Gastrocnemius medialis (tissue), 4 donors: ENCODE data around the gene ZFP36L2.

Experiments used
- POLR2A ChIP-seq, 2 donors: fragments of 450-650 bp; IDR thresholded peaks; one replicate each; pipeline ENCODE4 v1.6.1; 2017; ENCODE audit warnings: antibody characterized with exemption in 2 of 2, mild to moderate bottlenecking in 2 of 2, moderate library complexity in 2 of 2
- TF ChIP-seq, protein P1 (sequence below), 5 experiments: fragments of 450-650 bp in 3 of 5; fragments of 200-600 bp in 2 of 5; sonication (generic) in 2 of 5; IDR thresholded peaks in 4 of 5; conservative IDR thresholded peaks in 1 of 5; 1 replicate in 4 of 5; 2 replicates in 1 of 5; pipeline ENCODE4 v1.5.1; 2016 to 2019; ENCODE audit warnings: antibody characterized with exemption in 5 of 5, mild to moderate bottlenecking in 3 of 5, moderate library complexity in 3 of 5

GRCh38 chr2:43230351-43230885 is 4.0 kb upstream of the ZFP36L2 start:
- TF ChIP-seq, protein P1, sequence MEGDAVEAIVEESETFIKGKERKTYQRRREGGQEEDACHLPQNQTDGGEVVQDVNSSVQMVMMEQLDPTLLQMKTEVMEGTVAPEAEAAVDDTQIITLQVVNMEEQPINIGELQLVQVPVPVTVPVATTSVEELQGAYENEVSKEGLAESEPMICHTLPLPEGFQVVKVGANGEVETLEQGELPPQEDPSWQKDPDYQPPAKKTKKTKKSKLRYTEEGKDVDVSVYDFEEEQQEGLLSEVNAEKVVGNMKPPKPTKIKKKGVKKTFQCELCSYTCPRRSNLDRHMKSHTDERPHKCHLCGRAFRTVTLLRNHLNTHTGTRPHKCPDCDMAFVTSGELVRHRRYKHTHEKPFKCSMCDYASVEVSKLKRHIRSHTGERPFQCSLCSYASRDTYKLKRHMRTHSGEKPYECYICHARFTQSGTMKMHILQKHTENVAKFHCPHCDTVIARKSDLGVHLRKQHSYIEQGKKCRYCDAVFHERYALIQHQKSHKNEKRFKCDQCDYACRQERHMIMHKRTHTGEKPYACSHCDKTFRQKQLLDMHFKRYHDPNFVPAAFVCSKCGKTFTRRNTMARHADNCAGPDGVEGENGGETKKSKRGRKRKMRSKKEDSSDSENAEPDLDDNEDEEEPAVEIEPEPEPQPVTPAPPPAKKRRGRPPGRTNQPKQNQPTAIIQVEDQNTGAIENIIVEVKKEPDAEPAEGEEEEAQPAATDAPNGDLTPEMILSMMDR (IDR thresholded peaks at IDR 0.05 in 4 of 5, conservative IDR thresholded peaks at IDR 0.05 in 1 of 5), result no peak
- TF ChIP-seq POLR2A (IDR thresholded peaks at IDR 0.05), result no peak
